NCI-H1417 (cell line): Measurements from ENCODE around the gene TMEM37.

Experiments used
- DNase-seq, 3 experiments: peaks; one replicate each; lab custom pipeline; 2025; lab: John Stamatoyannopoulos, UW

The TMEM37 gene

GRCh38 chr2:119417908-119418307 lies 13.7 kb upstream of the TMEM37 start:
- no peak for DNase-seq

GRCh38 chr2:119419065-119419464 lies 12.6 kb upstream of the TMEM37 start:
- DNase-seq = no peak

- DNase-seq = no peak
Observed at GRCh38 chr2:119419803-119420508, 11.7 kb upstream of the TMEM37 start.

- no peak for DNase-seq
Observed at GRCh38 chr2:119421304-119421703, 10.3 kb upstream of the TMEM37 start.

GRCh38 chr2:119421741-119422140 lies 9.9 kb upstream of the TMEM37 start:
- DNase-seq = no peak

- DNase-seq = peak in 2 of 3 experiments; percentile 47 to 61
Observed at GRCh38 chr2:119422360-119423107, 9.1 kb upstream of the TMEM37 start.

- DNase-seq = no peak
Observed at GRCh38 chr2:119423108-119423444, 8.6 kb upstream of the TMEM37 start.

GRCh38 chr2:119423811-119424210 lies 7.8 kb upstream of the TMEM37 start:
- no peak for DNase-seq

- DNase-seq = no peak
Observed at GRCh38 chr2:119424284-119425118, 7.2 kb upstream of the TMEM37 start.

GRCh38 chr2:119425119-119425405 lies 6.6 kb upstream of the TMEM37 start:
- no peak for DNase-seq

- DNase-seq = no peak
Observed at GRCh38 chr2:119425620-119426395, 5.8 kb upstream of the TMEM37 start.

GRCh38 chr2:119426396-119426675 lies 5.3 kb upstream of the TMEM37 start:
- DNase-seq = no peak

GRCh38 chr2:119426801-119427395 lies 4.8 kb upstream of the TMEM37 start:
- DNase-seq = no peak

GRCh38 chr2:119427756-119428155 lies 3.9 kb upstream of the TMEM37 start:
- no peak for DNase-seq

GRCh38 chr2:119428488-119429224 lies 3.0 kb upstream of the TMEM37 start:
- no peak for DNase-seq

GRCh38 chr2:119429225-119429981 lies 2.3 kb upstream of the TMEM37 start:
- no peak for DNase-seq

GRCh38 chr2:119430023-119430498 lies 1.6 kb upstream of the TMEM37 start:
- DNase-seq = no peak

- peak in 1 of 3 experiments; percentile 58 for DNase-seq
Observed at GRCh38 chr2:119431976-119432850, 559 bp downstream of the TMEM37 start.

GRCh38 chr2:119432851-119433522 lies 1.3 kb downstream of the TMEM37 start:
- no peak for DNase-seq
